NB4 (cell line): ENCODE data around the gene C6orf52.

ENCODE experiments used
- DNase-seq: peaks from one replicate; pipeline ENCODE4 v3.0.0; 2010; ENCODE audit warnings: low read depth
- H3K4me3 ChIP-seq: one replicate; pipeline ENCODE4 v1.5.1; 2011; ENCODE audit warnings: mild to moderate bottlenecking, low read depth, low read length, moderate library complexity
- CTCF ChIP-seq: IDR thresholded peaks from one replicate; pipeline ENCODE4 v1.5.1; 2012; ENCODE audit warnings: low read depth, low read length
- MYC ChIP-seq: IDR thresholded peaks from 2 replicates; pipeline ENCODE4 v1.6.1; 2011; ENCODE audit warnings: low read depth, low read length
- POLR2A ChIP-seq: IDR thresholded peaks from 2 replicates; pipeline ENCODE4 v1.6.1; 2011; ENCODE audit warnings: mild to moderate bottlenecking; ENCODE audit not compliant: insufficient read length; ENCODE audit errors: extremely low read depth
- TF ChIP-seq, protein P1 (sequence below): IDR thresholded peaks from 2 replicates; pipeline ENCODE4 v1.6.1; 2011; ENCODE audit warnings: low read depth, low read length

C6orf52 gene

DNA sequence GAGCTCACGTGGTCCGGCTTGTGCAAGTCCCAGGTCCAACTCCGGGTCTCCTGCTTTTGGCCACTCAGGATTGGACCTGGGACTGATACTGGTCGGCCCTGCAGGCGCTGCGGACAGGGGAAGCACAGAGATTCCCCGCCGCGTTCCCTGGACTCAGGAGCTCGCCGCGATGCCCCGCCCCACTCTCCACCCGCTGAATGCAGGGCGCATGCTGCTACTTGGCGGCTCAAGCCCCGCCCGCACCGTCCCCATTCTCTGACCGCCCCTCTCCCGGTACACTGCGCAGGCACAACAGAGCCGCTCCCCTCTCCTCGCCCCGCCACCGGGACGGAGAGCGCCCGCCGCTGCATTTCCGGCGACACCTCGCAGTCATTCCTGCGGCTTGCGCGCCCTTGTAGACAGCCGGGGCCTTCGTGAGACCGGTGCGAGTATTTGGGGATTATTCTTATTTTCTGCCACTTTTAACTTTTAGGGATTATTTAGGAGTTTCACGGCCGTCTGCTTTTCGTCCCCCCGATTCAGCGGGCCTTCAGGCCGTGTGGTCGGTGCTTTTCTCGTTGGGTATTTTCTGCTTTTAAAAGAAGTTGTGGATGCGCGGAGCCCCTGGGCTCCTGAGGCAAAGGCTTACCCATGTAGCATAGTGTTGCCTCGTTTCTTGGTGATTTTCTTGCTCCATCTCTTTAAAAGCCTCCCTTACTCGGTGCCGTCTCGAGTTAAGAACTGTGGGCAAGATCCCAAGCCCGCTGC is 28.6 kb upstream of the C6orf52 start, which contains the start of gene TMEM14C:
TSS of gene TMEM14C (plus strand) at position 251 of the 747 bp plus-strand sequence. CDS start 1,544 bp downstream, outside the sequence.
- H3K4me3 ChIP-seq: peak within 1 kb of the TSS; percentile 85
- DNase-seq: peak; percentile 99
- peak; percentile 84 for TF ChIP-seq MYC
- TF ChIP-seq POLR2A: peak; percentile 68
- TF ChIP-seq, protein P1, sequence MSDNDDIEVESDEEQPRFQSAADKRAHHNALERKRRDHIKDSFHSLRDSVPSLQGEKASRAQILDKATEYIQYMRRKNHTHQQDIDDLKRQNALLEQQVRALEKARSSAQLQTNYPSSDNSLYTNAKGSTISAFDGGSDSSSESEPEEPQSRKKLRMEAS: peak; percentile 82
- TF ChIP-seq CTCF: no peak

GRCh38 chr6:10722570-10722819 is 28.1 kb upstream of the C6orf52 start:
- peak overlapping the region; percentile 85 for H3K4me3 ChIP-seq
- TF ChIP-seq CTCF (no peak), POLR2A (no peak), MYC (no peak)
- TF ChIP-seq, protein P1: no peak
- DNase-seq: no peak

DNA sequence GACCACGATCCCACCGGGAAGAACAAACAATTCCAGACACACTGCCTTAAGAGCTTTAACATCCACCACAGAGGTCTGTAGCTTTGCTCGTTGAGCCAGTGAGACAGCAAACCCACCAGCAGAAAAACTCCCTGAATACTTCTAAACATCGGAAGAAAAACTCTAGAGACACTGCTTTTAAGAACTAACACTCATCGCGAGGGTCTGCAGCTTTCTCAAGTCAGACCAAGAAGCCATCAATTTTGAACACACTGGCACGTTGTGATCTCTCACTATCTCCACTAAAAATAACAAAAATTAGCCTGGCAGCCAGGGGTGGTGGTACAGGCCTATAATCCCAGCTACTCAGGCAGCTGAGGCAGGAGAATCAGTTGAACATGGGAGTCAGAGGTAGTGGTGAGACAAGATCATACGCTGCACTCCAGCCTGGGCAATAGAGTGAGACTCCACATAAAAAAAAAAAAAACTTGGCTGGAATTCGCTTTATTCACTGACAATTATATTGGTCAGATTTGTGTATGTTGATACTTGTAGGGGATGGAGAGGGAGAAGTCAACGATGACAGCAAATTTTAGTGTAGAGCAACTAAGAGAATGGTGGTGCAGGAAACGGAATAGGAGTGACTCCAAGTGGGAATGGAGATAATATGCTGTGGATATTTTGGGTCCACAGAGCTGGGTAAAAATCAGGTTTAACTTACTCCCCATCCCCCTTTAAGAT is 27.6 kb upstream of the C6orf52 start:
- TF ChIP-seq MYC: no peak
- TF ChIP-seq, protein P1: no peak
- TF ChIP-seq POLR2A: no peak
- no peak for TF ChIP-seq CTCF

GRCh38 chr6:10720960-10721849 is 26.8 kb upstream of the C6orf52 start:
- peak; percentile 66 for DNase-seq

More for the DNA sequence above, 27.6 kb upstream of the C6orf52 start:
- DNase-seq: no peak
- peak overlapping the region; percentile 85 for H3K4me3 ChIP-seq

GRCh38 chr6:10720265-10720959 is 26.0 kb upstream of the C6orf52 start:
- TF ChIP-seq MYC (no peak), CTCF (no peak), POLR2A (no peak)
- TF ChIP-seq, protein P1: no peak
- H3K4me3 ChIP-seq: peak overlapping the region; percentile 70
- peak; percentile 84 for DNase-seq

More at GRCh38 chr6:10720960-10721849, 26.8 kb upstream of the C6orf52 start:
- H3K4me3 ChIP-seq: peak overlapping the region; percentile 70
